Fibroblast of gingiva (primary cell): ENCODE data around the gene TRIM24.
"Not testable (repeated sequence)": the region's sequence is repeated elsewhere in the genome, so short reads cannot be mapped to it uniquely, and the experiment has no call there.

Experiments
- DNase-seq: peaks from one replicate; pipeline ENCODE4 v3.0.0-alpha.2; 2011; ENCODE audit warnings: low read depth

Gene TRIM24

GRCh38 chr7:138460649-138461607, 869 bp downstream of the TRIM24 start:
- DNase-seq: peak; percentile 30

- DNase-seq: not testable (repeated sequence)
These were observed 3.2 kb downstream of the TRIM24 start for GRCh38 chr7:138463291-138463618.

- DNase-seq: no peak
These were observed 5.0 kb downstream of the TRIM24 start for GRCh38 chr7:138465046-138465445.

- DNase-seq: not testable (repeated sequence)
These were observed 6.2 kb downstream of the TRIM24 start for GRCh38 chr7:138466069-138466756.

GRCh38 chr7:138468244-138469123, 8.4 kb downstream of the TRIM24 start:
- DNase-seq: no peak

- DNase-seq: no peak
These were observed 10.5 kb downstream of the TRIM24 start for GRCh38 chr7:138470391-138471157.

GRCh38 chr7:138472292-138473079, 12.4 kb downstream of the TRIM24 start:
- no peak for DNase-seq

- no peak for DNase-seq
These were observed 15.3 kb downstream of the TRIM24 start for GRCh38 chr7:138475377-138475776.

- no peak for DNase-seq
These were observed 17.1 kb downstream of the TRIM24 start for GRCh38 chr7:138477081-138477578.

GRCh38 chr7:138477581-138477980, 17.5 kb downstream of the TRIM24 start:
- no peak for DNase-seq

GRCh38 chr7:138478499-138478908, 18.4 kb downstream of the TRIM24 start:
- DNase-seq: no peak

- DNase-seq: no peak
These were observed 20.5 kb downstream of the TRIM24 start for GRCh38 chr7:138480527-138480926.

- DNase-seq: no peak
These were observed 21.7 kb downstream of the TRIM24 start for GRCh38 chr7:138481447-138482380.

GRCh38 chr7:138483531-138483930, 23.5 kb downstream of the TRIM24 start:
- no peak for DNase-seq

GRCh38 chr7:138485508-138485907, 25.4 kb downstream of the TRIM24 start:
- not testable (repeated sequence) for DNase-seq

- DNase-seq: not testable (repeated sequence)
These were observed 29.1 kb downstream of the TRIM24 start for GRCh38 chr7:138489139-138489538.

GRCh38 chr7:138491612-138492386, 31.7 kb downstream of the TRIM24 start:
- no peak for DNase-seq

- DNase-seq: no peak
These were observed 32.4 kb downstream of the TRIM24 start for GRCh38 chr7:138492423-138492822.
